UCSD-AML1 (cell line): ENCODE data around the gene LRRC49.
"Not testable (repeated sequence)": the region's sequence is repeated elsewhere in the genome, so short reads cannot be mapped to it uniquely, and the experiment has no call there.

ENCODE experiments used
- DNase-seq: peaks from one replicate; lab custom pipeline; 2025; ENCODE audit not compliant: unreplicated experiment; lab: John Stamatoyannopoulos, UW

LRRC49 gene, protein sequence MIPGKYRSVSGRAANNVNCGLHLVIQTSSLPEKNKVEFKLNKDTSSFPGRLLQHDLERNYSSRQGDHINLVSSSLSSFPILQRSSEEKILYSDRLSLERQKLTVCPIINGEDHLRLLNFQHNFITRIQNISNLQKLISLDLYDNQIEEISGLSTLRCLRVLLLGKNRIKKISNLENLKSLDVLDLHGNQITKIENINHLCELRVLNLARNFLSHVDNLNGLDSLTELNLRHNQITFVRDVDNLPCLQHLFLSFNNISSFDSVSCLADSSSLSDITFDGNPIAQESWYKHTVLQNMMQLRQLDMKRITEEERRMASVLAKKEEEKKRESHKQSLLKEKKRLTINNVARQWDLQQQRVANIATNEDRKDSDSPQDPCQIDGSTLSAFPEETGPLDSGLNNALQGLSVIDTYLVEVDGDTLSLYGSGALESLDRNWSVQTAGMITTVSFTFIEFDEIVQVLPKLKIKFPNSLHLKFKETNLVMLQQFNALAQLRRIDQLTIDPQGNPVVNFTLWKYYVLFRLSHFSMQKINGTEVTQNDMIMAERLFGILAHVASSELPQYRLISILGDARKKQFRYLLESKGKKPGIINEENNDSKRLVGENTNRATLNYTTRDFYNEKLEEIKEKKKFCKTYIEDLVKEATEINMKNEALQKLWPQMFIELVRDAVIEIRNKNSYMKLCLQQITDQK

DNA sequence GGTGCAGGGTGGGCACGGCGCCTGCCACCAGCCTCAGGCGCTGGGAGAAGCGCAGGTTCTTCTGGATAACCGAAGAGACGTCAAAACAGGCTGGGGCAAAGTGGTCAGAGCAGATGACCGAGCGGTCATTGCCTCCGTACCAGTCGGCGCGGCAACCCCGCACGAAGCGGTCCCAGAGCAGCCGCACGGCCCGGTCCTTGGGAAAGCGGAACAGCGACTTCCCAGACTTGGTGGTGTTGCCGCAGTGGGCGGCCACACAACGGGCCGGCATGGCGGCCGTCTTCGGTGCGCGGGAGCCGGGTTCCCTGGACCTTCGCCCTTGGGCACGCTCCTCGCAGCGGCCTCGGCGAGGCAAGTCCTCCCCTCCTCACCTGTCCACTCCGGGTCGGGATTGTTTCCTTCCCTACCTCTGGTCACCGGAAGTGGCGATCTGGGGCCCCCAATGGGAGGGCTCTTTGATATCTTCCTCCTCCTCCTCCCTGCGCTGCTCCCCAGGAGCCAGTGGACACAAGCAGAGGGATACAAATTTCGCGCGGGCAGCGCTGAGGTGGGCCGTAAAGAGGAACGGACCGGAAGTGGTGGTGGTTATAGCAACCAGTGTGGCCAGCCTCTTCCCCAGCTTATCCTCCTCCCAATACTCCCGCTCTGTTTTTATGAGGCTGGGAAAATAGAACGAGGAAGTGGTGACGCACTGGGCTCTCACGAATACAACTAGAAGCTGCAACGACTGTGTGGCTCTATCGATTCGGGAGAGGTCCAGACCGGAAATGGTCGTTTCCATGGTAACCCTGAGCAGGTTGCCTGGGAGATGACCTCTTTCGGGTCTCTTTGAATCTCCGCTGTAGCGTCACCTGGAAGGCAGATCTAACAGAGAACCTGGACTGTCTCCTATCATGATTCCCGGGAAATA lies at the start of gene LRRC49, which contains the start of gene THAP10:
Gene LRRC49, plus strand, starts transcription at position 825 of the 910 bp plus-strand sequence. Its CDS starts 69 bp downstream, at position 894.
Gene THAP10, minus strand, starts transcription at position 432 of the 910 bp plus-strand sequence. Its CDS starts 161 bp downstream, at position 271.
- DNase-seq = peak; percentile 20

DNA sequence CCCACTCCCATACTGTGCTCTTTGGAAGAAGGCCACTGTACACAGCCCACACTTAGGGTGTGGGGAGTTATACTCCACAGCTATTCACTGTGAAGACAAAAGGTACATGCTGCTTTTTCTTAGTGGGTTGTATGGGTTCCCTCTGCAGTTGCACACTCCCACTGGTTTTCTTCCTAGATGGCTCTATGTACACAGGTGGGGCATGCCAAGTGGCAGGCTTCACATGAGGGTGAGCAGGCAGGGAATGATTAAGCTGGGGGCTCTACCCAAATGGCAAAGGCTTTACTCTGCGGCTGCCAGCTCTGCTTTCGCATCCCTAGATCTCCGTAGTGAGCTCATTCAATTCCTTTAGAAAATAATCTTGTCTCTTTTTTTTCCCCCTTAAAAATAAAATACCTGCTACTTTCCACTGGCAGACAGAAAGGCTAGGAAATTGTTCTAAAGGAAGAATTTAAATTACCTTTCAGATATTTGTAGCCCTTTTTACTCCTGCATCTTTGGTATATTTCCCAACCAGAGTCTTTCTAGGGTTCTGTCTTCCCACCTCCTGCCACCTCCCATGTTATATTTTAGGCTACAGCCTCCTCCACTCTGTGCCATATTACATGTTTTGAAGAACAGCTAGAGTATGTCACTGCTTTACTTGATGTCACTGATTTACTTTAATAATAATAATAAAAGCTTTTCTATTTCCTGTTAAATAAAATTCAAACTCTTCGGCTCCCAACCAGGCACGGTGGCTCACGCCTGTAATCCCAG lies 46.8 kb upstream of the LRRC49 start:
- DNase-seq = no peak

DNA sequence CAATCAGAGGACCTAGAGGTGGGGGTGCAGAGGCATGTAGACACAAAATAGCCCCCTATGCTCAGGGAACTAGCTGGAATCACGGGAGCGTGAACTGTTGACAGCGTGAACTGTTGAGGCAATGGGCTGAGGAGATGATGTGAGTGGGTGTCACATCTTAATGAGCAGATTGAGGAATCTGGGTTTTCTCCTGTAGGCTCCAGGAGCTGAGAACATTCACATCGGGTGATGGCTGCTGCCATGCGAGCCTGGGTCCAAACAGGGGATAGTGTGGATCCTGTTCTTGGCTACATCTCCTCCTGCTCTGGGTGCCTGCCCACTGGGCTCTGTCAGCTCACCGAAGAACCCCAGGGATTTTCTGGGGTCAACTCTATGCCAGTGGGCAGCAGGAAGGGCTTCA lies 40.7 kb upstream of the LRRC49 start:
- no peak for DNase-seq

DNA sequence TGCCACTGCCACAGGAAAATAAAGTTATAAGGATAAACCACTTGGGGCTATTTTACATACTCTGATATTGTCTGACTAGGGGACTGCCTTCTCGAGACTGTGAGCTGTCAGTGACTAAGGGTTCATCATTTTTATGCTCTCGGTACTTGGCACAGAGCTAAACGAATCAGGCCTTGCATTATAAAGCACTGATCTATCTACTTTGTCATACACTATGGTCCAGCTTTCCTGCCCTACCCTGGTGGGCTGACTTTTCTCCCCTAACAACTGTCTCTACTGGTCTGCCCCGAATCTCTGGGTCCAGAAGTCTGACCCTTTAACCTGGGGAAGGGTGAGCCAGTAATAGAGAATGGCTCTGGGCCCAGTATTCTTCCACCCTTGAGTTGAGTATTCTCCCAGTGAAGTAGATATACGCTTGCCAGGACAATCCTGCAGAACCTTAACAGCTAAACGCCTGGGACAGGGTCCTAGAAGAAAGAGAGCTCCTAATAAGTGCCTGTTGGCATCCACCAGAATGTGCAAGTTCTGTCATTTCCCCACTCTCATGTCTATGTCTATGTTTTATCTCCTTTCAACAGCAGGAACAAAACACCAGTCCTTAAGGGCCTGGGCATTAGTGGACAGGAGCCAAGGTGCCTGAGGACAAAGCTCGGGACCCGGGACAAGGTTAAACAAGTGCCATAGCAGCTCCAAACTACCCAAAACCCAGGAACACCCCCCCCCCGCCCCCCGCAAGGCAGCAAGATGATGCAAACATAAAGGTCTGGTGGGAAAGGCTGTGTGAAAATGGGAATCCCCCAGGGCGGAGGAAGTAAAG lies 39.9 kb upstream of the LRRC49 start:
- no peak for DNase-seq

DNA sequence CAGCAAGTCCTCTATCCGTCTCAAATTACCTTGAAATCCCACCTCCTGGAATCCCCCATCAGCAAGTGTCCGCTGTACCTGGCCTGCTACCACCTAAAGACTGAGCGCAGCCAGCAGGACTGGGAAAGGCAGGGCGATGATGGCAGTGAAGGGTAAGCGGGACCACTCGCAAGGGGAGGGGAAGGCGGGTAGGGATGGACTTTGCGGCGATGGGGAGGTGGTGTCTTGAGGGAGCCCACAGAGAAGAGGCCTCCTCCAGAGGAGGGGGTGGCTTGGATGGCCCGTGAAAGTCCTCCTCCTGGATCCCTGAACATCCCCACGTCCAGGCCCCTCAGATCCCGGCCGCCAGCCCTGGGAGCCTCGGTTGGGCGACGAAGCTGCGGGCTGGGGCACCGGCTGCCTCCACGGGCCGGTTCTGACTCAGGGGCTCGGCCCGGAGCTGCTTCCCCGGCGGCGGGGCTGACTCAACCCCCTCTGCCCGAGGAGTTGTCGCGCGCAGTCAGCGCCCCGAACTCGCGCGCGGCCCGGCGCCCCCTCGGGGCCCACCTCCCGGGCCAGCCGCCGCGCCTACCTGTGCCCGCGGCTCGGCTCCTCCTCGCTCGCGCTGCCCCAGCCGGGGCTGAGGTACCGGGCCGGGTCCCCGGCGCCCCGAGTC lies 39.2 kb upstream of the LRRC49 start:
- DNase-seq = no peak

DNA sequence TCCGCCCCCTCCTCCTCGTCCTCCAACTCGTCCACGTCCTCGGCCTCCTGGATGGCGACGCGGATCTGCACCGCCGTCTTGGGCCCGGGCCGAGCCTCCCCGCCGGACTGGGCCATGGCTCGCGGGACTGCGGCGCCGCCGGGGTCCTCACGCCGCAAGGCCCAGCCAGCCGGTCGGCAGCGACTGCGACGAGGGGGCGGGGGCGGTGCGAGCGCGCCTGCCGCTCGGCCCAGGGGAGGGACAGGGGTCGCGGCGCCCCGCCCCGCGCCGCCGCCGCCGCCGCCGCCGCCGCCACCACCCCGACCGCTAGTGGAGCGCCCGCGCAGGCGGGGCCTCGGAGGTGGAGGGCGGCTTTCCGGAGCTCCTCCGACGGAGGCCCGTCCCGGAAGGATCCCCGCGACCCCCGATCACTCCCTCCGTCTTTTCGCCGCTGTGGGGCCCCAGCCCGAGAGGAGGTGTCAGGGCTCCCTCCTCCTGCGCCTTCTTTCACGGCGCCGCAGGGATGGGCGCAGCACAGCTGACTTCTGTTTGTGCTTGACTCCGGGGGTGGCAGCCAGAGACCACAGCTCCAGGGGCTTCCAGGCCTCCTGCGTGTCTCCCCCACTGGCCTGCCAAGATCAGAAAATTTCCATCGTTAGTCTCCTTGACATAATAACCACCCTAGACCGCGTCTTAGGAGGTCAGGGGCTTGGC lies 38.5 kb upstream of the LRRC49 start, which contains the start of gene LARP6:
Gene LARP6, minus strand, starts transcription at position 185 of the 693 bp plus-strand sequence. Its CDS starts 69 bp downstream, at position 116.
- no peak for DNase-seq

DNA sequence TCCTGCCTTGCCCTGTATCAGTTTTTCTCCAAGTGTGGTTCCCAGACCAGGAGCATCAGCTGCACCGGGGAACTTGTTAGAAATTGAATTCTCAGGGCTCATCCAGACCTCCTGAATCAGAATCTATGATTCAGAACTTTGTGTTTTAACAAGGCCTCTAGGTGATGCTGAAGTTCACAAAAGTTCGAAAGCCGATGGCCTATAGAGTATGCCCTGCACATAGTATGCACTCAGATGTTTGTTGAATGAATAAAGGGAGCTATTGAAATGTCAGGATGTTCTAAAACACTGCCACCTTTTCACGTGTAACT lies 38.0 kb upstream of the LRRC49 start:
- DNase-seq = no peak

DNA sequence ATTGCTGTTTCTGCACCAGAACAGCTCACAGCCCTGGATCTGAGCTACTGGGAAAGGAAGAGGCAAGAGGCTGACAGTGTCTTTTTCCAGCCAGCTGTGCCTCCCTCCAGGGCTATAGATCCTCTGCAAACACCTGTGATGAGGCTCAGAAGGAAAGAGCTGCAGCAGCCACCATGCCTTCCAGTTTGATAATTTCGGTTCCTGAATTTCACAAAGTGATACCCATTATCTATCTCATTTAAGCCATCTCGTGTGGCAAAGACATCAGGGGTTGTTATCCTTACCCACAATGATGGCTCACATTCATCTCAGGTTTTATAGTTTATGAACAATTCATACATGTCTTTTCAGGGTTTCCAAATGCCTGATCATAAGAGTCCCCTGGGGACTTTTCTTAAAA lies 36.9 kb upstream of the LRRC49 start:
- no peak for DNase-seq

DNA sequence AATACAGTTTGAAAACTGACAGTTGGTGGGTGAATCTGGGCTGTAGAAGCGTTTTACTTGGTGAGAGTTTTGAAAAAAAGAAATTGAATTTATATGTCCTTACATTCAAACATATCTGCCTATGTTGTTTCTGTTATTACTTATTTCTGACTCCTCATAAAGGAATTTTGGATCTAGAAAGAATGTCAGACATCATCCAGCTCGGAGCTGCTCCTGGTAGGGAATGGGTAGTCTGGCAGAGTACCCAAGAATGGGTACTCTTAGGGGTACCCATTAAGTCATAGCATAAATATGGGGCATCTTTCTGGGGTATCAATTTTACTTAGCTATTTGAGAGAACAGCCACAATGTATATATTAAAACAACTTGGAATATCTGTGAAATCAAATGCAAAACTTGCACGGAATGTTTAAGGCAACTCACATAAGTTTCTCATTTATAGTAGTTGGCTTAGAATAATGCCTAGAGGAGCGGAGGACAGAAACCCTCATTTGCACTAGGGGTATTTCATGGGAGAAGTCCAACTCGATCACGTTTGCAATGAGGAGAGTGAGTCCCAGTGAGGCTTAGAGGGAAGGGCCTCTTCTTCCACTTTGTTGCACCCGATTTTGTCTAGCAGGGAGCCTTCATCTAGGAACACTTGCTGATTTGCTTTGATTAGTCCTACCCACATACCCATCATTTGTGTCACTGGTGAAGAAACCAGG lies 36.3 kb upstream of the LRRC49 start:
- DNase-seq = no peak

DNA sequence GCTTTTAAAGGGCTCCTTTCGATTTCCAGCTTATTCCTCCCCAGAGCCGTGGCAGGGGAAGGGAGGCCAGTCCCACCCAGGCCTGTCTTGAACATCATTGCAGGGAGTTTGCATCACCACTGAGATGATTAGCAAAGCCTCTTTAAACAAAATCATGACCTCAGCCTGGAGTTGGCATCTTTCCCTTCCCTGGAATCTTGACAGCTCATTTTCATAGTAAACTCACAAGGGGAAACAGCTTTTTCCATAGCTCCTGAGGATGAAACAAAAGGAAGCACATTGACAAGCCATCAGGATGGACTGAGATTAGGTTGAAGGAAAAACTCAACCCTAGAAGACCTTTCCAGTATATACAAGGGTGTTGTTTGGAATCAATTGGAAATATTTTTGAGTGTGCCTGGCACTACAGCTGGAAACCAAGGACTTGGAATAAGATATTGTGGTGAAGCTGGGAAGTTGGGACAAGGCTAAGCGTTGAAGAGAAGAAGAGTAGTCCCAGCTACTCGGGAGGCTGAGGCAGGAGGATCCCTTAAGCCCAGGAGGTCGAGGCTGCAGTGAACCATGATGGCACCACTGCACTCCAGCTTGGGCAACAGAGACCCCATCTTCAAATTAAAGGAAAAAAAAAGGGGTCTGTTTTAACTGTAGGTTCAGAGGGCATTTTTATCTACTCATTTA lies 35.6 kb upstream of the LRRC49 start:
- DNase-seq = no peak

DNA sequence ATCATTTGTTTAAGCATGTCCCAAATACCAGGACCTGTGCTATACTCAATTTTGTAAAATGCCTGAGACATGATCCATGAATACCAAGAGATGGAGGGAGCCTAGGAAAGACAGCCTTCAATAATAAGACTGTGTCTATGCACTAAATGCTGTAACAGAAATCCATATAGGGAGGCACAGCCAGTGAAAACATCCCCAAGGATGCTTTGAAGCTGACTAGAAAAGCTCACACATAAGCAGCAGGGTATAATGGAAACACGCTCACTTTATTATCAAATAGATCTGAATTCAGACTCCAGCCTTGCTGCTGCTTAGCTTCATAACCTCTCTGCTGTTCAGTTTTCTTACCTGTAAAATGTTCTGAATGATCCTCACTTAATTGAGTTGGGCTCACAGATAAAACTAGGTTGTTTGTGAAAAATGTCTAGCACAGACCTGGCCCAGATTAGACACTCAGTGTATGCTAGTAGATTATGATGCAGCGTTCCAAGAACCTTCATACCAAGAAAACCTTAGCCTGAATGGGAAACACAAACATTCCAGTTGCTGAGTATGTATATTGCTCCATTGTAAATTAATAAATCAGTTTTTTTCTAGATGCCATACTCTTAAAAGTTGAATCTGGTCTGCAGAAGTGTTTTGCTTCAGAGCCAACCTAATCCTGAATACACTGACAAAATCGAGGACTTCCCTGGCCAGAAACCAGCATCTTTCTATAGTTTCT lies 34.9 kb upstream of the LRRC49 start:
- DNase-seq = no peak

DNA sequence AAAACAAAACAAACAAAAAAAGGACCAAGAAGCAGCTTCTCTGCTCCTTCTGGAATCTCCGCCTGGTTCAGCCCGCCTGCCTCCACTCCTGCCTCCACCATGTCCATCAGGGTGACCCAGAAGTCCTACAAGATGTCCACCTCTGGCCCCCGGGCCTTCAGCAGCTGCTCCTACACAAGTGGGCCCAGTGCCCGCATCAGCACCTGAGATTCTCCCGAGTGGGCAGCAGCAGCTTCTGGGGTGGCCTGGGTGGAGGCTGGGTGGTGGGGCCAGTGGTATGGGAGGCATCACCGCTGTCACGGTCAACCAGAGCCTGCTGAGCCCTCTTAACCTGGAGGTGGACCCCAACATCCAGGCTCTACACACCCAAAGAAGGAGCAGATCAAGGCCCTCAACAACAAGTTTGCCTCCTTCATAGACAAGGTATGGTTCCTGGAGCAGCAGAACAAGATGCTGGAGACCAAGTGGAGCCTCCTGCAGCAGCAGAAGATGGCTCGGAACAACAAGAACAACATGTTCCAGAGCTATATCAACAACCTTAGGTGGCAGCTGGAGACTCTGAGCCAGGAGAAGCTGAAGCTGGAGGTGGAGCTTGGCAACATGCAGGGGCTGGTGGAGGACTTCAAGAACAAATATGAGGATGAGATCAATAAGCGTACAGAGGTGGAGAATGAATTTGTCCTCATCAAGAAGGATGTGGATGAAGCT lies 33.9 kb upstream of the LRRC49 start:
- not testable (repeated sequence) for DNase-seq

DNA sequence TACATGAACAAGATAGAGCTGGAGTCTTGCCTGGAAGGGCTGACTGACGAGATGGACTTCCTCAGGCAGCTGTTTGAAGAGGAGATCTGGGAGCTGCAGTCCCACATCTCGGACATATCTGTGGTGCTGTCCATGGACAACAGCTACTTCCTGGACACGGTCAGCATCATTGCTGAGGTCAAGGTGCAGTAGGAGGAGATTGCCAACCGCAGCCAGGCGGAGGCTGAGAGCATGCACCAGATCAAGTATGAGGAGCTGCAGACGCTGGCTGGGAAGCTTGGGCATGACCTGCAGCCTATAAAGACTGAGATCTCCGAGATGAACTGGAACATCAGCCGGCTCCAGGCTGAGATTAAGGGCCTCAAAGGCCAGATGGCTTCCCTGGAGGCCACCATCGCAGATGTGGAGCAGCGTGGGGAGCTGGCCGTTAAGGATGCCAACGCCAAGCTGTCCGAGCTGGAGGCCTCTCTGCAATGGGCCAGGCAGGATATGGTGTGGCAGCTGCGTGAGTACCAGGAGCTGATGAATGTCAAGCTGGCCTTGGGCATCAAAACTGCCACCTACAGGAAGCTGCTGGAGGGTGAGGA lies 33.2 kb upstream of the LRRC49 start:
- DNase-seq = no peak

DNA sequence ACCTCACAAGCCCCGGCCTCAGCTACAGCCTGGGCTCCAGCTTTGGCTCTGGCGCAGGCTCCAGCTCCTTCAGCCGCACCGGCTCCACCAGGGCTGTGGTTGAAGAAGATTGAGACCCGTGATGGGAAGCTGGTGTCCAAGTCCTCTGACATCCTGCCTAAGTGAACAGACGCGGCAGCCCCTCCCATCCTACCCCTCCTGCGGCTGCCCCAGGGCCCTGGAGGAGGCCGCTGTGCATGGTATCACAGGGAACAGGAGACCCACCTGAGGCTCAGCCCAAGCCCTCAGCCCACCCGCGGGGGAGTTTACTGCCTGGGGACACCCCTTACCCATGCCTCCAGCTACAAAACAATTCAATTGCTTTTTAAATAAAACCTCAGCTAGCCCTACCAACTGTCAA lies 32.6 kb upstream of the LRRC49 start:
- DNase-seq = no peak

DNA sequence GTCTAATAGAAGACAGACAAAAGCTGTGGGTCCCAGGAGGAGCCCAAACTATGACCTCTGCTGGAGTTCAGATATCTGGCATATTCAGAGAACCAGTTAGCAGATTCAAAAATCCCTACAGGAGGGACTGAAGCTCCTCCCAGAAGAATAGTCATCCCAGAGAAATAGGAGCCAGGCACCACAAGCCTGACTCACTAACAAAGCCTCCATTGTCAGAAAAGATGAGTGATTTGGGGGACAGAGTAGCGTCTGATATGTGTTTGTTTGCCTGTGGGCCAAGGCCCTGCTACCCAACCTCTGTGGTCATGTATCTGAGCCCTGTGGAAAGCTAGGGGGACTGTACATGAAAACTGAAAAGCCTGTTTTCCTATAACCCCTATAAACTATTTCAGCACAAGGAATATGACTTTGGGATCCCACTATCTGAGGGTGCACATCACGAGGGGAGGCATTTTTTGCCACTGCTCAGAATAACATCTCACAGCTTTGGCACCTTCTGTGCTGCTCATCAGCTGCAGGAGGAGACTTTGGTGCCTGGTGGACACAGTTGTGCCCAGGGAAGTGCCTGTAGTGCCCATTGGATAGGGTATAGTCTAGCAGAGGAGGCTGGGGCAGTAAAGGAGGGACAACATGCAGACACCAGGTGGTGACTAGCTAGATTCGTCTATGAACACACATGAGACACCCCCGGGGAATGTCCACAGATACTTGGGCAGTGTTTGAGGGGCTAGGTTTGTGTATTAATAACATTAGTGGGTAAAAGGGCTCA lies 29.0 kb upstream of the LRRC49 start:
- DNase-seq = no peak
